NCI-H2107 (cell line): Measurements from ENCODE around the gene OSM.
A peak's percentile ranks its signal among the peaks of the same experiment; 100 is the strongest.

Source experiments
- DNase-seq: peaks from one replicate; lab custom pipeline; 2025; lab: John Stamatoyannopoulos, UW

Gene OSM

DNA sequence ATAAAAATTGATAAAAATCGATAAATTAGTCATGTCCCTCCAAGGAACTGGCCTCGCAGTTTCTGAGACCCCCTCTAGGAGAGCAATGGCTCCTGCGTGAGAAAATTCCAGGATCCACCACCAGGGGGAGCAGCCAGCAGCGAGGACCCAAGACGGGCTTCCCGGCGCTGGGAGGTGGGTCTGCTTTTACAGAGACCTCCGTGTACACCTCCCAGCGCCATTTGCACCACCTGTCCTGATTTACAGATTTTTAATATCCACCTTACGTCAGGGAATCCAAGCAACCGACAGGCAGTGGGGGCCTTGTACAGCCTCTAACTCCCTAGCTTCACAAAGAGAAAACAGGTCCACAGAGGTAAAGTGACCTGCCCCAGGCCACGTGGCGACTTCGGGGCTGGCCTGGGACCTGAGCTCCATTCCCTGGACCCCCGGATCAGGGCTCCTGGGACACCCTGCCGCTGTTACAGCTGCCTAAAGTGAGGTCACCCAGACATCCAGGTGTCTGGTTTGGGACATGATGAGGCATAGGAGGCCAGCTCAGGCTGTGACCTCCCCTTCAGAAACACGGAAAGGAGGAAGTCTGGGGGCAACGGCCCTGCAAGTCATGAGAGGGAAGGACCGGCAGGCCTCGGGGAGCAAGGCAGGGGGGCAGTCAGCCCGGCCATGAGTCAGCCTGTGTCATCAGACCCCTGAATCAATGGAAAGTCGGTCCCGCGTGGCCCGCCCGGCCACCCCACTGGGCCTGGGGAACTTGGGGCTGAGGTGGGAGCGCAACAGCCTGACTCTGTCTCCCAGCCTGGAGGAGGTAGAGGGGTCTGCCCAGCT, 3.5 kb downstream of the OSM start:
- peak; percentile 24 for DNase-seq

DNA sequence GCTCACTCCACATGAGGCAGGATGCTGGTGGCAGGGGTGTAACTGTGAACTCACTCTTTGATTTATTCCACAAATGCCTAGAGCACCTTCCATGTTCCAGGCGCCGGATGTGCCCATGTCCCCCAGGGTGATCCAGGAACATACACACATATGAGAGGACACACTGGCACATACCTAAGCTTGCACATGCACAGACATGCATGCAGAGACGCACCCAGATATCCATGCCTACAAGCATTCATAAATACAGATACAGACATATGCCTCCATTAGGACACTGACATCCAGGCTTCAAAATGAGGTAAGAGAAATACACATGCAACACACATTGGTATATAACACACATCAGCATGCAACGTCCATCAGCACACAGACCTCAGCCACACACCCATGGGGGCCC, 4.5 kb downstream of the OSM start:
- DNase-seq: no peak

DNA sequence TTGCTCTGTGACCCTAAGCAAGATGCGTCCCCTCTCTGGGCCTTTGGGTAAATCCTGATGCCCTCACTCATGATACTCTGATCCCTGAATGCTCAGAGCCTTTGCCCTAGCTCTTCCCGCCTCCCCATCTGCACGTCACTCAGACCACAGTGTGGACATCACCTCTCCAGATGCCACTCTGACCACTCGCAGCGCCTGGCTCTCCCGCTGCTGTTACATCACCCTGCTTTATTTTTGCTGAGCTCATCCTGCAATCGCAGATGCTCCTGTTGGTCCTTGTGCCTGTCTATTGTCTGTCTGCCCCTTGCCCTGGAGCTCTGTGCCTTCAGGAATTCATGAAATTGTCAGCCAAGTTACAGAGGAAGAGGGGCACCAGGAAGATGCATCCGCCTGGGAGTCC, 5.5 kb downstream of the OSM start:
- no peak for DNase-seq

GRCh38 chr22:30260682-30261081, 6.0 kb downstream of the OSM start:
- no peak for DNase-seq

DNA sequence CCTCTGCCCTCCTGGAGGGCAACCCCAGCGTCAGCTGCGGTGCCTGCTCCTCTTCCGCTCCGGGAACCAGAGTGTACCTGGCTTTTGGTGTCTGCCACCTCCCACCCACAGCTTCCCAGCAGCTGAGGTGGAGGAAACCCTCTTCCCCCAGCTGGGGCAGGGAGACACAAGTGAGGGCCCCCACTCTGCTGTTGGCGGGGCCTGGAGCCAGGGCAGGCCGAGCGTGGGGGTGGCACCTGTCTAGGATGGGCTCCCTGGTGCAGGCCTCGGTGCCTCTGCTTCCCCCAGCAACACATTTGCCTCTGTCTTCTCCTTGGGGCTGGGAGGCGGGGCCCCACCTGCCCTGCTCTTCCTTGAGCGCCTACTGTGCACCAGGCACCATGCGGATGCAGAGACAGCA, 6.4 kb downstream of the OSM start:
- no peak for DNase-seq

- no peak for DNase-seq
Observed at GRCh38 chr22:30254314-30254713, 12.3 kb downstream of the OSM start.

DNA sequence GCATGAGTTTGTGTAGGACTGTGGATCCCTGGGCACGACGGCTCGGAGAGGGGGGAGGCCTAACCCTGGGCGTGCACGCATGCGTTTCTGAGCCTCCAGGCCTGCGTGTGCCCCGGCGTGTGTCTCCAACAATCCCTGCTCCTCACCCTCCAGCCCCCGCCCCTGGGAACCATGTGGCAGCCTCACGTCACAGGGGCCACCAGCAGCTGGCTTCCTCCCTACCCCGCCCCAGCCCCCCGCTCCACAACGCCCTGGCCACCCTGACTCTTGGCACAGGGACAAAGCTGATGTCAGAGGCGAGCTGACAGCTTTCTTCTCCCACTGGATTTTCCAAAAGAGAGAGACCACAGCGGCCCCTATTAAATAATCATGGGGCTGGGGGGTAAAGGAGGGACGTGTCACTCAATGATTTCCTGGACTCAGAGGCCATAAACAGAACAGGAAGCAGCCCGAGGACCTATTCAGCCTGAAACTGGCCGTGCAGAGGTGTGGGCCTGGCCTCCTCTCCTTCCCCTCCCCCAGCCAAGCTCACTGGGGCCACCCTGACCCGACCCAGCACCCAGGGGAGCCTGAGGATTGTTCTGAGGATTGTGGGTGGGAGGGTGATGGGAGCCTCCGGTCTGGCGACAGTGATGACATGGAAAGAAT, 13.3 kb downstream of the OSM start:
- peak; percentile 22 for DNase-seq

DNA sequence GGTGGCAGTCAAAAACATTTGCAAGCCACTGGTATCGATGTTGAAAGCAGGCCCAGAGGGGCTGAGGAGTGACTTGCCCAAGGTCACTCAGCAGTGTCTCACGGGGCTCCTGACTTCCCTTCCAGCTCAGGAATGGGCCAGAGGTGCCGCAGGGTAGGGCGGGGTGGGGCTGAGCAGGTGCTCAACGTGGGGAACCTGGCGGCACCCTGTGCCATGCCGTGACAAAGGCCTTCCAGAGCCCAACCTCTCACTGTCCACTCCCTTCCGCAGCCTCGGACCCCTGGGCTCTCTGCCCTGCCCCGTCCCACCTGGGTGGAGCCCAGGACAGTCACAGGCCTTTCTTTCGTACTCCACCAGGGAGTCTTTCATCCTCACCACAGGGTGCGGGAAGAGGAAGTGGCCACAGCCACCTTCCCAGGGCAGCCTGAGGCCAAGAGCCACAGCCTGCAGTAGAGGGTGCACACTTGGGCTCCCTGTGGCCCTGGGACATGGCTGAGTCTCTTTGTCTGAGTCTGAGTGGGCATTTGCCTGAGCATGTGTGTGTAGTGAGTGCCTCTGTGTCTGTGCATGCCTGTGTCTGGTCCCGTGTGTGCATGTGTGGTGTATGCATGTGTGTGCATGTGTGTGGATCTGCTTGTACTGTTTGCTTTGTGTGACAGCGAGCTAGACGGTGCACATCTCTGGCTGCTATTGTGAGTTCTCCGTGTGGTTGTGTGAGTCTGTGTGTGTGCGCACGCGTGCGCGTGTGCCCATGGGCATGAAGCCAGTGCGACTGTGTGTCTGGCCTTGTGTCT, 14.0 kb downstream of the OSM start:
- DNase-seq: no peak

GRCh38 chr22:30251711-30252110, 14.9 kb downstream of the OSM start:
- DNase-seq: no peak

DNA sequence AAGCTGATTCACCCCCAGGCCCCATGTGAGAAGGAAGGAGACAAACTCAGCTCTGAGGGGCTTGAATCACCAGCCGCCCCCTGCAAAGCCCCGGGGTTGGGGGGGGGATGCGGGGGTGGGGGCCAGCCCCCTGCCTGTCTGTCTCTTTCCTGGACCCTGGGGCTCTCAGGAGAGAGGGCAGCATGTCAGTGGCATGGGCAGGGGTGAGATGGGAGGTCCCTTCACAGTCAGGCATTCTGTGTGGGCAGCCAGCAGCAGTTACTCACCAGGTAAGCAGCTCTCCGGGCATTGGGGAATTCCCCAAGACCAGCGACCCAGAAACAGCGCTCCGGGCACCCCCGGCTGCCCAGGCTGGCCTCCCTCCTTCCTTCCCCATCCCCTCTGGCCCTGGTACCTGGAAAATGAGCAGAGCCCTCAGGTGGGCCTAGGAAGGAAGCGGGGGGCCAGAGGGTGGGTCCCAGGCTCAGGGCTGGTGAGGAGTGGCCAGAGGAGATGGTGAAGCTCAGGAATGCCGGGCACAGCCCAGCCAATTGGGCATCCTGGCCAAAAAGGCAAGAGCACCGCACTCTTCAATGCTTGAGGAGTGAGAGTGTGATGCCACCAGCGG, 15.9 kb downstream of the OSM start:
- no peak for DNase-seq

DNA sequence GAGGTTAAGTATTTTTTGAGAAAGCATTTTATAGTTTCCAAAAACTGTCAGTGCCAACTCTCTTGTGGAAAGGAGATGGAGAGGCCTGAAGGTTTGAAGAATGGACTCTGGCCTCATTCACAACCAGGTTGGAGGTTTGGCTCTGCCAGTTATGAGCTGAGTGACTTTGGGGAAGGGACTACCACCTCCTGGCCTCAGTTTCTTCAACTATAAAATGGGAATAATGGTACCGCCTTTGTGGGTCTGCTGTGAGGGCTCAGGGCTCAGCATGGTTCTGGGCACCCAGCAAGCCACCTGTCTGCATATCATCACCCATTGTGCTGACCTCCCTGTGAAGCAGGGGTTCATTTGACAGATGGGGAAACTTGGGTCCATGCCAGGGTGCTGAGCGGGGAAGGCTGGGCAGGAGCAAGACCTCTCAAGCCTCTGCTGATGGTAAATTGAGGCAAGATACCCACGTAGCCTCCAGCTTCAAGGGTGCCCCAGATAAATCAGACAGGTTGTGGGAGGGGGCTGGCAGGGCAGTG, 16.5 kb downstream of the OSM start:
- DNase-seq: no peak

GRCh38 chr22:30249049-30250038, 17.3 kb downstream of the OSM start:
- DNase-seq: no peak

DNA sequence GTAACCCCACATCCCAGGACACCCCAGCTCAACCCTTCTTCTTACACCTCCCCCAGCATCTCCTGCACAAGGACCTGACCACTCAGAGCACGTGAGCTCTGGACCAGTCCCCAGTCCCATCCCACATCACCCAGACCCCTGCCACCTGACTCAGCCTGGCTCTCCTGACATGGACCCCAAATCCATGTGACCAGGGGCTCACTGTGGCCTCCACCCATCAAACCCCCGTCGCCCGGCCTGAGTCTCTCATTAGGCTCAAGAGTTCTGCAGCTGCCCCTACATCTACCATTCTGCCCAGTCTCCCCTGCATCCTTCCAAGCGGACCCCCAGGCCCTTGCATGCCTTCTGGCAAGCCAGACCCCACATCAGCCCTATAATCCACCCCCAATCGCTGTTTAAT, 18.2 kb downstream of the OSM start:
- no peak for DNase-seq

- DNase-seq: no peak
Observed at GRCh38 chr22:30247974-30248373, 18.7 kb downstream of the OSM start.

DNA sequence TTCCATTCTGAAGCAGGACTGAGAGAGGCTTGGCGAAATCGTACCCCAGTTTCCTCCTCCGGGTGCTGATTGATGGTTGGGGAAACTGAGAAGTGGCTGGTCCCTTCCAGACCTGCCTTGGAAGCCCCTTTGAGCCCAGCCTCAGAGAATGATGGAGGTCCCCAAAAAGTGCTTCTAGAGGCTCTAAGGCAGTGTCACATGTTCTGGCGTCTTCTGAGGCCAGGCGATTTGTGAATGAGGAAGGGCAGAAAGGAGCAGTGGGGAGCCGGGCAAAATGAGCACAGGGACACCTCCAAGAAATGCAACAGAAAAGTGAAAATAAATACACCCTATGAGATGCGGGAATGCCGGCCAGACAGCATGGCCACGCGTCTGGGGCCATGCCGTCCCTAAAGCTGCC, 19.1 kb downstream of the OSM start:
- DNase-seq: no peak

DNA sequence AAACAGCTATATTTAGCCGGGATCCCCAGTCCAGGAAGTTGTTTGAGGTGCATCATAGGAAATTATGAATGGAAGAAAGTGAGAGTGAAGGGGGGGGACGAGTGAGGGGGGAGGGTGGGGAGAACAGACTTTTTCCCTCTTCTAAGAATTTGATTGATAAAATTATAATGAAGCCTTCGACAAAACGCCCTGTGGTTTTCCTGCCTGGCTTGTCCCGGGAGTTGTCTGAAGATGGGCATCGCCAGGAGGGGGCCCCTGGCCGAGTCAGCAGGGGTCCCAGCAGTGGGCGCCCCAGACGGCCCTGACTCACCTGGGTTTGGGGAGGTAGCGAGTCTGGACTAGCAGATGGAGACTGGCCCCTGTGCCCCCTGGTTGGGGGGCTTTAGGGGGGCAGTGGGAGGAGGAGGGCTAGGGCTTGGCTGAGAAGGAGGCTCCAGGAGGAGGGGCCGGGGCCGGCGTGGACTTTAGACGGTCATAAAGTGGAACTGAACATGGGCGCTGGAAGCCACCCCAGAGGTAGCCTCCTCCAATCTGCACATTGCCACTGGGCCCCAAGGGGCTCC, 19.8 kb downstream of the OSM start:
- no peak for DNase-seq

DNA sequence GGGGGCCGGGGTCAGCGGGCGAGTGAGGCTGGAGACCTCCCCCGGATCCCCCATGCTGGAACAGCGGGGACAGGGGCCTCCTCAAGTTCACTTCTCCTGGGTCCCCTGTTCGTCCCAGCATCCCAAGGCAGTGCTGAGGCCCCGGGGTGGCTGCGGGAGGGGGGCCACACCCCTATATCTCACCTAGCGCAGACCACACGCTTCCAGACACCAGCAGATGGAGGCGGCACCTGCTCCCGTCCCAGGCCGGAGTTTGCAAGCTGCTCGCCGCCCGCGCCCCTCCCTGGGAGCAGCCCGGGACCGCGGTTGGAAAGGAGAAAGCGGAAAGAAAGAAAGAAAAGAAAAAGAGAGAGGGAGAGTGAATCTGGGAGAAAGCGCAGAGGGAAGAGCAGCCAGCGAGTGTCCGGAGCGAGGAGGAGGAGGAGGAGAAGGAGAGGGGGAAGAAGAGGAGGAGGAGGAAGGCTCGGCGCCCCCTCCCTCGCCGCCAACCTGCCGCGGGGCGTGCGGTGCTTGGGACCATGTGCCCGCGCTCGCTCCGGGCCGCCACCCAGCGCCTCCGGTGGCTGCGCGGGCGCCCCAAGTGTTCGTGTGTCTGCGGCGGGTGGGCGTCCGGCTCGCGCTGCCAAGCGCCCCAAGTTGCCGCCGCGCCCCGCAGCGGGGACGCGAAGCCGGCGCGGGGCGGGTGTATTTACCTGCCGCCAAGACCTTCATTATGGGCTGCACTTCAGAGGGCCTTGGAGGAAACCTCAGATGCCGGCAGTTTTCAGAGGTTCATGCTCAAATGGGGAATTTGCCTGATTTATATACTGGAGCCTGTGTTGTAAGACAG, 20.5 kb downstream of the OSM start, which contains the start of gene LIF:
LIF (minus strand) TSS at position 775 of the 829 bp plus-strand sequence; CDS start at position 711, 64 bp downstream.
- no peak for DNase-seq

- DNase-seq: no peak
Observed at GRCh38 chr22:30245181-30245984, 21.3 kb downstream of the OSM start.

GRCh38 chr22:30244641-30245040, 22.0 kb downstream of the OSM start:
- no peak for DNase-seq
